Central memory CD4-positive, alpha-beta T cell (primary cell): Measurements from ENCODE around the gene SCFD1.
"Not testable (repeated sequence)": the region's sequence is repeated elsewhere in the genome, so short reads cannot be mapped to it uniquely, and the experiment has no call there.

ENCODE experiments used
- DNase-seq: peaks from one replicate; pipeline ENCODE4 v3.0.0; 2022

The SCFD1 gene

GRCh38 chr14:30678926-30679431 lies 56.9 kb downstream of the SCFD1 start:
- no peak for DNase-seq

- no peak for DNase-seq
These were observed 57.9 kb downstream of the SCFD1 start for GRCh38 chr14:30680036-30680435.

GRCh38 chr14:30680776-30681175 lies 58.7 kb downstream of the SCFD1 start:
- DNase-seq: not testable (repeated sequence)

- DNase-seq: no peak
These were observed 59.7 kb downstream of the SCFD1 start for GRCh38 chr14:30681752-30682355.

- DNase-seq: peak; percentile 70
These were observed 68.6 kb downstream of the SCFD1 start for GRCh38 chr14:30690487-30691355.

- no peak for DNase-seq
These were observed 69.8 kb downstream of the SCFD1 start for GRCh38 chr14:30691751-30692398.

- no peak for DNase-seq
These were observed 70.5 kb downstream of the SCFD1 start for GRCh38 chr14:30692669-30693068.

- DNase-seq: no peak
These were observed 76.3 kb downstream of the SCFD1 start for GRCh38 chr14:30698463-30698862.

- no peak for DNase-seq
These were observed 84.6 kb downstream of the SCFD1 start for GRCh38 chr14:30706704-30707103.

- DNase-seq: no peak
These were observed 86.0 kb downstream of the SCFD1 start for GRCh38 chr14:30708157-30708556.

GRCh38 chr14:30709201-30709600 lies 87.1 kb downstream of the SCFD1 start:
- no peak for DNase-seq

- no peak for DNase-seq
These were observed 88.8 kb downstream of the SCFD1 start for GRCh38 chr14:30710876-30711275.

- no peak for DNase-seq
These were observed 97.0 kb downstream of the SCFD1 start for GRCh38 chr14:30719137-30719536.

GRCh38 chr14:30725763-30726162 lies 103.6 kb downstream of the SCFD1 start:
- DNase-seq: no peak

GRCh38 chr14:30728471-30728870 lies 106.4 kb downstream of the SCFD1 start:
- DNase-seq: no peak

- no peak for DNase-seq
These were observed 115.8 kb downstream of the SCFD1 start for GRCh38 chr14:30737916-30738315.

- DNase-seq: no peak
These were observed 116.9 kb downstream of the SCFD1 start for GRCh38 chr14:30738978-30739377.

- no peak for DNase-seq
These were observed 126.2 kb downstream of the SCFD1 start for GRCh38 chr14:30748343-30748742.

- DNase-seq: no peak
These were observed 129.7 kb downstream of the SCFD1 start for GRCh38 chr14:30751646-30752416.

GRCh38 chr14:30753452-30753851 lies 131.3 kb downstream of the SCFD1 start:
- no peak for DNase-seq

- DNase-seq: no peak
These were observed 132.7 kb downstream of the SCFD1 start for GRCh38 chr14:30754778-30755177.

- DNase-seq: no peak
These were observed 134.5 kb downstream of the SCFD1 start for GRCh38 chr14:30756594-30756993.

- no peak for DNase-seq
These were observed 135.0 kb downstream of the SCFD1 start for GRCh38 chr14:30757082-30757481.
